OCI-LY7 (cell line): ENCODE measurements around the gene C3orf20. TPM values are rescaled to one million over a fixed set of nuclear protein-coding genes. Genes with fewer than 3 reads are reported as not detected.

ENCODE experiments used
- BruUV-seq: library from RNA; stranded (reverse); fragments of 400-500 nt; replicated peaks from 2 replicates; lab custom pipeline; 2021; lab: Mats Ljungman, UMichigan
- CTCF ChIA-PET: fragments of 300-600 bp; sonication (Branson Sonifier 250); formaldehyde crosslinking; loops from one replicate; lab custom pipeline; 2022; ENCODE audit warnings: antibody characterized with exemption; ENCODE audit not compliant: unreplicated experiment; lab: Charles Lee
- POLR2A ChIA-PET: fragments of 300-600 bp; sonication (Branson Sonifier 250); formaldehyde crosslinking; loops from one replicate; lab custom pipeline; 2022; ENCODE audit warnings: antibody characterized with exemption; lab: Charles Lee
- DNase-seq: peaks from one replicate; pipeline ENCODE4 v3.0.0-alpha.2; 2015; ENCODE audit warnings: low spot score
- H2AFZ ChIP-seq: fragments of 200-600 bp; sonication (generic), shearing (Covaris generic); 2 replicates; pipeline ENCODE4 v1.6.1; 2014; ENCODE audit warnings: mild to moderate bottlenecking, antibody characterized with exemption, low read length, moderate library complexity
- H3K27ac ChIP-seq: fragments of 200-600 bp; sonication (generic); 2 replicates; pipeline ENCODE4 v1.5.1; 2014; ENCODE audit warnings: mixed run types, low read depth, mild to moderate bottlenecking, moderate library complexity, low read length, inconsistent platforms; ENCODE audit not compliant: poor library complexity, severe bottlenecking
- H3K36me3 ChIP-seq: fragments of 200-600 bp; sonication (generic); 2 replicates; pipeline ENCODE4 v1.6.1; 2014; ENCODE audit warnings: mild to moderate bottlenecking, antibody characterized with exemption, low read length, moderate library complexity, mixed read lengths; ENCODE audit not compliant: insufficient read depth
- H3K4me1 ChIP-seq: fragments of 200-600 bp; sonication (generic); 2 replicates; pipeline ENCODE4 v1.5.1; 2014; ENCODE audit warnings: mild to moderate bottlenecking, low read length; ENCODE audit not compliant: insufficient read depth, poor library complexity, severe bottlenecking
- H3K4me2 ChIP-seq: fragments of 200-600 bp; sonication (generic); 2 replicates; pipeline ENCODE4 v1.6.1; 2014; ENCODE audit warnings: mild to moderate bottlenecking, low read length
- H3K4me3 ChIP-seq: fragments of 200-600 bp; sonication (generic); 2 replicates; pipeline ENCODE4 v1.5.1; 2014; ENCODE audit warnings: mild to moderate bottlenecking, low read depth, low read length; ENCODE audit not compliant: poor library complexity, severe bottlenecking
- H3K79me2 ChIP-seq: fragments of 200-600 bp; sonication (generic); 2 replicates; pipeline ENCODE4 v1.6.1; 2016; ENCODE audit warnings: low read depth, mild to moderate bottlenecking, low read length, moderate library complexity, mixed read lengths; ENCODE audit not compliant: insufficient read depth
- H3K9me2 ChIP-seq: fragments of 200-600 bp; sonication (generic); 2 replicates; pipeline ENCODE4 v1.6.1; 2016; ENCODE audit warnings: mild to moderate bottlenecking, low read length, mixed read lengths; ENCODE audit not compliant: insufficient read depth
- H3K9me3 ChIP-seq: fragments of 200-600 bp; sonication (generic); 2 replicates; pipeline ENCODE4 v1.6.1; 2014; ENCODE audit warnings: mild to moderate bottlenecking, mixed run types, low read length, mixed read lengths
- H4K20me1 ChIP-seq: fragments of 200-600 bp; sonication (generic); 2 replicates; pipeline ENCODE4 v1.6.1; 2014; ENCODE audit warnings: mild to moderate bottlenecking, antibody characterized with exemption, low read length, moderate library complexity, mixed read lengths; ENCODE audit not compliant: insufficient read depth
- EZH2phosphoT487 ChIP-seq: fragments of 200-600 bp; sonication (generic); IDR thresholded peaks from 2 replicates; pipeline ENCODE4 v1.6.1; 2018; ENCODE audit warnings: low read depth, borderline replicate concordance, mild to moderate bottlenecking, mixed run types, antibody characterized with exemption, low read length, moderate library complexity, mixed read lengths
- intact Hi-C: fragments of 100-400 bp; cut with micrococcal nuclease; formaldehyde crosslinking; loops from one replicate; pipeline ENCODE4 v1.10.0; 2022; ENCODE audit not compliant: unreplicated experiment
- total RNA-seq, 2 experiments: library from RNA; depleted of rRNA in 1 of 2; stranded (reverse); fragments of >200 nt in 1 of 2; shearing (Covaris generic) in 1 of 2; gene quantifications; 2 replicates each; pipeline ENCODE4 v1.2.3, GENCODE V29; 2014 to 2022
- TF ChIP-seq, protein P1 (sequence below): fragments of 200-600 bp; sonication (generic); conservative IDR thresholded peaks from 2 replicates; pipeline ENCODE4 v1.5.1; 2014; ENCODE audit warnings: mild to moderate bottlenecking, antibody characterized with exemption, low read length, moderate library complexity, mixed read lengths

C3orf20 gene
- total RNA-seq, 2 experiments from 2014 or later = 2.2 to 2.7 TPM

DNA sequence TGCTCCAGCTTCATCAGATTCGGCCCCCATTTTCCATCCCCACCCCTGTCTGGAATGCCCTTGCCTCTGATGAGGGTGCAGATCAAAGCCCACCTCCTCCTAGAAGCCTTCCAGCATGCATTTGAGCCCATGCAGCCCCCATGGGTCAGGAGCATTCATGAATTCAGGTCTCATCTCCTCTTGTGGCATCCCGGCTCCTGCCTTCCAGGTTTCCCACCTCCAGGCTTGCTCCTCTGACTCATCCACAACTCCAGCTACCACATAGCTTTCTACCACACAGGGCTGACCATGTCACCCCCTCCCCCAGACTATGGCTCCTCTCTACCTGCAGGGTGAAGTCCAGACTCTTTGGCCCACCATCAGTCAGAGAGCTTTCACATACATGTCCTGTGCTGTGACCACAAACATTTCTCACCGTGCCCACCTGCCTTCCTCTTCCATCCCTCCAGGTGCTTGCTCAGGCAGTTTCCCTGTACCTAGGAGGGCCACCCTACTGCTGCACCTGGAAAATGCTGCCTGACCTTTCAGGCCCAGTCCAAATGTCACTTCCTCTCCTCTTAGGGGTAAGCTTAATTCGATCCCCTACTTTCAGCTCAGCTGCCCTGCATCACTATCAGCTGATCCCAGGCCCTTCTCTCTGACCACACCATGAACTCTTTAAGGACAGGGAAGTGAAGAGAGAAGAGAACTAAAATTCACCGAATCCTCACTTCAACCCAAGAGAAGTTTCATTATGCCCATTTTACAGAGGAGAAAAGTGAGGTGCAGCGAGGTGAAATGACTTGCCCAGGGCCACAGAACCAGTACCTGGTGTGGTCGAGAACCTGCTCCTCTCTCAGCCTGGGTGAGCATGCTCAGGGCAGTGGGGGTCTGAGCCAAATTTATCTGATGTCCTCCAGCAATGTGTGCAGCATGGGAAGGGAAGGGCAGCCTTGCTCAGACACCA lies 130.2 kb downstream of the C3orf20 start:
- H3K9me3 ChIP-seq = no peaks in the 10 kb centered on the region
- H3K4me2 ChIP-seq = no peak overlapping the region
- BruUV-seq = no TSS peak
- intact Hi-C loops = no loop called here
- no peaks in the 10 kb centered on the region for H3K9me2 ChIP-seq
- H3K4me1 ChIP-seq = no peaks in the 10 kb centered on the region
- no peaks in the 10 kb centered on the region for H3K79me2 ChIP-seq
- DNase-seq = no peak
- H4K20me1 ChIP-seq = no peaks in the 10 kb centered on the region
- no peak overlapping the region for H3K4me3 ChIP-seq
- no peak overlapping the region for H3K27ac ChIP-seq
- ChIA-PET POLR2A (interaction anchor here (0.6 to 0.9 kb wide), 2 partner anchors 51 to 987 kb away, joined by 3 to 4 read pairs; no protein-coding TSS in a partner anchor), CTCF (no interaction called here)
- H2AFZ ChIP-seq = no peak overlapping the region
- no peaks in the 10 kb centered on the region for H3K36me3 ChIP-seq
- no peak for TF ChIP-seq EZH2phosphoT487
- TF ChIP-seq, protein P1, sequence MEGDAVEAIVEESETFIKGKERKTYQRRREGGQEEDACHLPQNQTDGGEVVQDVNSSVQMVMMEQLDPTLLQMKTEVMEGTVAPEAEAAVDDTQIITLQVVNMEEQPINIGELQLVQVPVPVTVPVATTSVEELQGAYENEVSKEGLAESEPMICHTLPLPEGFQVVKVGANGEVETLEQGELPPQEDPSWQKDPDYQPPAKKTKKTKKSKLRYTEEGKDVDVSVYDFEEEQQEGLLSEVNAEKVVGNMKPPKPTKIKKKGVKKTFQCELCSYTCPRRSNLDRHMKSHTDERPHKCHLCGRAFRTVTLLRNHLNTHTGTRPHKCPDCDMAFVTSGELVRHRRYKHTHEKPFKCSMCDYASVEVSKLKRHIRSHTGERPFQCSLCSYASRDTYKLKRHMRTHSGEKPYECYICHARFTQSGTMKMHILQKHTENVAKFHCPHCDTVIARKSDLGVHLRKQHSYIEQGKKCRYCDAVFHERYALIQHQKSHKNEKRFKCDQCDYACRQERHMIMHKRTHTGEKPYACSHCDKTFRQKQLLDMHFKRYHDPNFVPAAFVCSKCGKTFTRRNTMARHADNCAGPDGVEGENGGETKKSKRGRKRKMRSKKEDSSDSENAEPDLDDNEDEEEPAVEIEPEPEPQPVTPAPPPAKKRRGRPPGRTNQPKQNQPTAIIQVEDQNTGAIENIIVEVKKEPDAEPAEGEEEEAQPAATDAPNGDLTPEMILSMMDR = no peak

DNA sequence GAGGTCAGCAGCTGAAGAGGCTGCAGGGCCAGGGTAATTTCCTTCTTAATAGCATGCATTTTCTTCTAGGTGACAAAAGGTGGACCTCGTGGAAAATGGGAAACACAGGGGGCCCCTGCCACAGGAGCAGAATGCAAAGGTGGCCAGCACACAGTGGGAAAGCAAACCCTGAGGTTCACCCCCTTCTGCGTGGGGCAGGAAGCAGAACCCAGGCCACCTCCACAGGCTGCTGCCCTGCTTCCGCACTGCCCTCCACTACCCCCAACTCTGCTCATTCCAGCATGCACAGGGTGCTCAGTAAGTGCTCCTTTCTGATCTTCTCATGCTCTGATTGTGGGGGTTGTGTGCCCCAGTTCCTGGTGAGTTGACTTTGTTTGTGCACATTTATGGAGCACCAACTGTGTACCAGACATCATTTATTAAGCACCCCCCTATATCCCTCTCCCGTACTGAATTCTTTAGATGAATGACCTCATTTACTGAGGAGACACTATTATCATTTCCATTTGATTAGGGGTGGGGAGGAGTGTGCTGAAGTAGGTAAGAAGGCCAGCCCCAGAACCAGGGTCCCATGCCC lies 131.1 kb downstream of the C3orf20 start:
- ChIA-PET CTCF (no interaction called here), POLR2A (interaction anchor here (0.6 kb wide), 1 partner anchor 986 kb away, joined by 3 read pairs; no protein-coding TSS in a partner anchor)
- Histone ChIP-seq H3K4me3 (no peak overlapping the region), H3K9me3 (no peaks in the 10 kb centered on the region), H3K27ac (no peak overlapping the region), H3K4me2 (no peak overlapping the region), H3K36me3 (no peaks in the 10 kb centered on the region), H3K4me1 (no peaks in the 10 kb centered on the region), H2AFZ (no peak overlapping the region), H3K79me2 (no peaks in the 10 kb centered on the region), H3K9me2 (no peaks in the 10 kb centered on the region), H4K20me1 (no peaks in the 10 kb centered on the region)
- intact Hi-C loops = no loop called here
- TF ChIP-seq, protein P1 = no peak
- TF ChIP-seq EZH2phosphoT487 = no peak
- no peak for DNase-seq
- BruUV-seq = no TSS peak
